AG04450 (cell line): ENCODE measurements around the gene SUMO4. TPM values are rescaled to one million over a fixed set of nuclear protein-coding genes. Genes with fewer than 3 reads are reported as not detected.

ENCODE experiments used
- CTCF ChIA-PET: fragments of 300-600, 350-600 bp; formaldehyde crosslinking; extraction: SDS; loops from one replicate; lab custom pipeline; 2022; ENCODE audit warnings: antibody characterized with exemption, inconsistent platforms; lab: Charles Lee
- POLR2A ChIA-PET: fragments of 350-600 bp; formaldehyde crosslinking; extraction: SDS; loops from one replicate; lab custom pipeline; 2021; ENCODE audit warnings: antibody characterized with exemption, inconsistent platforms; lab: Yijun Ruan, JAX
- DNase-seq: peaks from one replicate; pipeline ENCODE4 v3.0.0-alpha.2; 2011; ENCODE audit warnings: low read depth, low spot score
- H3K27ac ChIP-seq: one replicate; pipeline ENCODE4 v1.5.1; 2012; ENCODE audit warnings: low read depth, low read length, control low read depth
- H3K27me3 ChIP-seq: one replicate; pipeline ENCODE4 v1.6.0; 2012; ENCODE audit warnings: low read length; ENCODE audit not compliant: control insufficient read depth, insufficient read depth
- H3K4me3 ChIP-seq: 2 replicates; pipeline ENCODE4 v1.5.1; 2011; ENCODE audit warnings: mild to moderate bottlenecking, low read depth, low read length, control low read depth
- H3K9me3 ChIP-seq: 2 replicates; pipeline ENCODE4 v1.5.1; 2012; ENCODE audit warnings: low read length; ENCODE audit not compliant: control insufficient read depth, insufficient read depth
- CTCF ChIP-seq: IDR thresholded peaks from 2 replicates; pipeline ENCODE4 v1.5.1; 2011; ENCODE audit warnings: low read depth, low read length, control low read depth, inconsistent platforms
- polyA plus RNA-seq: library from polyadenylated mRNA; depleted of rRNA; stranded (reverse); fragments of >200 nt; gene quantifications from 2 replicates; pipeline ENCODE4 v1.2.3, GENCODE V29; 2011

Gene SUMO4
- polyA plus RNA-seq, 1 experiment = 0.17 TPM

GRCh38 chr6:149373511-149373910 lies 26.6 kb upstream of the SUMO4 start:
- no peaks in the 10 kb centered on the region for H3K9me3 ChIP-seq
- no peak overlapping the region for H3K27ac ChIP-seq
- no peak overlapping the region for H3K4me3 ChIP-seq
- TF ChIP-seq CTCF = no peak
- ChIA-PET CTCF (interaction anchor here (0.6 kb wide), 1 partner anchor 58 kb away, joined by 3 read pairs; no protein-coding TSS in a partner anchor), POLR2A (no interaction called here)
- H3K27me3 ChIP-seq = no peaks in the 10 kb centered on the region
- DNase-seq = no peak

GRCh38 chr6:149379977-149380376 lies 20.1 kb upstream of the SUMO4 start:
- no peak for TF ChIP-seq CTCF
- POLR2A ChIA-PET = no interaction called here
- H3K9me3 ChIP-seq = no peaks in the 10 kb centered on the region
- H3K4me3 ChIP-seq = no peak overlapping the region
- CTCF ChIA-PET = no interaction called here
- DNase-seq = no peak
- no peaks in the 10 kb centered on the region for H3K27me3 ChIP-seq
- H3K27ac ChIP-seq = no peak overlapping the region

- ChIA-PET POLR2A (no interaction called here), CTCF (no interaction called here)
- Histone ChIP-seq H3K4me3 (no peak overlapping the region), H3K9me3 (no peaks in the 10 kb centered on the region), H3K27ac (no peak overlapping the region), H3K27me3 (no peaks in the 10 kb centered on the region)
- DNase-seq = no peak
- no peak for TF ChIP-seq CTCF
Measured at GRCh38 chr6:149380523-149380922, 19.5 kb upstream of the SUMO4 start.

GRCh38 chr6:149383371-149383770 lies 16.7 kb upstream of the SUMO4 start:
- Histone ChIP-seq H3K4me3 (no peak overlapping the region), H3K9me3 (no peaks in the 10 kb centered on the region), H3K27ac (no peak overlapping the region), H3K27me3 (no peaks in the 10 kb centered on the region)
- ChIA-PET POLR2A (no interaction called here), CTCF (interaction anchor here (1.7 kb wide), 1 partner anchor 134 kb away, joined by 3 read pairs; no protein-coding TSS in a partner anchor)
- DNase-seq = no peak
- no peak for TF ChIP-seq CTCF

- DNase-seq = no peak
- H3K9me3 ChIP-seq = no peaks in the 10 kb centered on the region
- H3K4me3 ChIP-seq = no peak overlapping the region
- no peak for TF ChIP-seq CTCF
- H3K27me3 ChIP-seq = no peaks in the 10 kb centered on the region
- CTCF ChIA-PET = no interaction called here
- no peak overlapping the region for H3K27ac ChIP-seq
- POLR2A ChIA-PET = no interaction called here
Measured at GRCh38 chr6:149384464-149384863, 15.6 kb upstream of the SUMO4 start.
